ENCODE results near the gene ACSL3.

The ACSL3 gene

DNA sequence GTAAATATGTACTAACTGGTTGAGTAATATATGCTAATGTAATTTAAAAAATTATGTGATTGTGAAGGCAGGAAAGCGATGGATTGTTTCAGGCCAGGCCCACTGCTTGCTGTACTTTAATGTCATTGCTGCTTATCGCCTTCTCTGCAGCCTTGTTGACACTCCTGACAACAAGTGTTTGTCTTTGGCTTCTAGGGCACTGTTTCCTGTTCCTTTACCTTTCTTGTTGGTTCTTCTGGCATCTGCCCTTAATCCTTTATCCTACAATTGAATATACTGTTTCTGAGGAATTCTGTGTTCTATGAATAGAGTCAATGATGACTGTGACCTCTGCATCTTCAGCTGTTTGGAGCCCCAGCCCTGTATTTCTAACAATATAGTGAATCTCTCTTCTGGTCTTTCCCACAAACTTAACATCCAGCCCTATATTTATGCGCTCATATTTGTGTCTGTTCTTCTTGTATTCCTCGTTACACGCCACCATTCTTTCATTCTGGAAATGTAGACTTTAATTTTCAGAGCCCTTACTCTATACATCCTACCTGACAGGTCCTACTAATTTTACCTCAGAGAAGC, 17.6 kb downstream of the ACSL3 start:
- CTCF ChIA-PET = interaction anchor here (0.7 to 2.3 kb wide), 4 partner anchors 13 to 80 kb away, joined by 3 to 8 read pairs (median 4); no protein-coding TSS in a partner anchor
- POLR2A ChIA-PET = no interaction called here
- TF ChIP-seq, protein P1, sequence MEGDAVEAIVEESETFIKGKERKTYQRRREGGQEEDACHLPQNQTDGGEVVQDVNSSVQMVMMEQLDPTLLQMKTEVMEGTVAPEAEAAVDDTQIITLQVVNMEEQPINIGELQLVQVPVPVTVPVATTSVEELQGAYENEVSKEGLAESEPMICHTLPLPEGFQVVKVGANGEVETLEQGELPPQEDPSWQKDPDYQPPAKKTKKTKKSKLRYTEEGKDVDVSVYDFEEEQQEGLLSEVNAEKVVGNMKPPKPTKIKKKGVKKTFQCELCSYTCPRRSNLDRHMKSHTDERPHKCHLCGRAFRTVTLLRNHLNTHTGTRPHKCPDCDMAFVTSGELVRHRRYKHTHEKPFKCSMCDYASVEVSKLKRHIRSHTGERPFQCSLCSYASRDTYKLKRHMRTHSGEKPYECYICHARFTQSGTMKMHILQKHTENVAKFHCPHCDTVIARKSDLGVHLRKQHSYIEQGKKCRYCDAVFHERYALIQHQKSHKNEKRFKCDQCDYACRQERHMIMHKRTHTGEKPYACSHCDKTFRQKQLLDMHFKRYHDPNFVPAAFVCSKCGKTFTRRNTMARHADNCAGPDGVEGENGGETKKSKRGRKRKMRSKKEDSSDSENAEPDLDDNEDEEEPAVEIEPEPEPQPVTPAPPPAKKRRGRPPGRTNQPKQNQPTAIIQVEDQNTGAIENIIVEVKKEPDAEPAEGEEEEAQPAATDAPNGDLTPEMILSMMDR (IDR thresholded peaks at IDR 0.05; ENCODE audit: control extremely low read depth, extremely low read depth, low read depth, missing control alignments) = no peak
- DNase-seq (ENCODE audit: extremely low spot score) = no peak

DNA sequence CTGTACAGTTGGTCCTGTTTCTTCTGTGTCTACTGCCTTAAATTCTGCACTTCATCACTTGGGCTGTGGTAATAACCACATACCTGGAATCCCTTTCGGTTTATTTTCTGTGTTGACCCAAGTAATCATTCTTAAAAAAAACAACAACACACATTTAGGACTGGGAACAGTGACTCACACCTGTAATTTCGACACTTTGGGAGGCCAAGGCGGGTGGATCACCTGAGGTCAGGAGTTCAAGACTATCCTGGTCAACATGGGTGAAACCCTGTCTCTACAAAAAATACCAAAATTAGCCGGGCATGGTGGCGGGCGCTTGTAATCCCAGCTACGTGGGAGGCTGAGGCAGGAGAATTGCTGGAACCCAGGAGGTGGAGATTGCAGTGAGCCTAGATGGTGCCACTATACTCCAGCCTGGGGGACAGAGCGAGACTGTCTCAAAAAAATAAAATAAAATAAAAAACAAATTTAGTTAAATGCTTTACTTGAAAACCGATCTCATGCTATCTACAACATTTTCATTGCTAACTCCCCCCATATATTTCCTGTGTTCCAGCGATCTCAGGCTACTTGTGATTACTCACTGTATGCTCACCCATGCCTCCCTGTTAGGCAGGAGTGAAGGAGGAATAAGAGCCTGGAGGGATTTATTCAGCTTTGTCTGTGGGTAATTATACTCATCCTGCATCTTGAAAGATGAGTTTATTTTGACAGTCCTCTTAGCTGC, 18.2 kb downstream of the ACSL3 start:
- TF ChIP-seq, protein P1 (IDR thresholded peaks at IDR 0.05; ENCODE audit: control extremely low read depth, extremely low read depth, low read depth, missing control alignments) = no peak
- no peak for DNase-seq (ENCODE audit: extremely low spot score)
- POLR2A ChIA-PET = no interaction called here
- CTCF ChIA-PET = interaction anchor here (0.9 to 2.3 kb wide), 3 partner anchors 11 to 24 kb away, joined by 3 to 8 read pairs (median 5); no protein-coding TSS in a partner anchor

DNA sequence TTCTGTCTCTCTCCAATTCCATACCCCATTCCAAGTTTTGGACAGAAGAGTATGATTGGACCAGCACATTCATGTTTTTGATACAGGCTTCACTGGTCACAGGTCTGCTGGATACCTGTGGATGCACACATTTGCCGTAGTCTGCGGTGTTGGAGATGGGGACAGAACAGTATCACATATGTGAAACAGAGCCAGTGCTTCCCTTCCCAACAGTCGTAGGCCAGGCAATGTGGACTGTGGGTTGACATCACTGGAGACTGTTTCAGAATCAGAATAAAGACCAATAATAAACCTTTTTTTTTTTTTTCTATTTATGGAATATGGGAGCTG, 18.7 kb downstream of the ACSL3 start:
- ChIA-PET CTCF (interaction anchor here (0.9 to 1.3 kb wide), 2 partner anchors 11 to 15 kb away, joined by 3 to 5 read pairs; no protein-coding TSS in a partner anchor), POLR2A (no interaction called here)
- no peak for DNase-seq (ENCODE audit: extremely low spot score)
- TF ChIP-seq, protein P1 (IDR thresholded peaks at IDR 0.05; ENCODE audit: control extremely low read depth, extremely low read depth, low read depth, missing control alignments) = no peak

DNA sequence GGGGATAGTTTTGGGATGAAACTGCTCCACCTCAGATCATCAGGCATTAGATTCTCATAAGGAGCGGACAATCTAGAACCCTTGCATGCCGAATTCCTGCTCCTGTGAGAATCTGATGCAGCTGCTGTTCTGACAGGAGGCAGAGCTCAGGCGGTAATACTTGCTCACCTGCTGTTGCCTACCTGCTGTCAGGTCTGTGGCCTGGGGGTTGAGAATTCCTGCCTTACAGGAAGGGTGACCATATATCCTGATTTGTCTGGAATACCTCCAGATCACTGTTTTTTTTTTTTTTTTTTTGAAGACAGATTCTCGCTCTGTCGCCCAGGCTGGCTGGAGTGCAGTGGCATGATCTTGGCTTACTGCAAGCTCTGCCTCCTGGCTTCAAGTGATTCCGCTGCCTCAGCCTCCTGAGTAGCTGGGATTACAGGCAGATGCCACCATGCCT, 21.7 kb downstream of the ACSL3 start:
- ChIA-PET CTCF (interaction anchor here (0.9 to 1.7 kb wide), 3 partner anchors 18 to 25 kb away, joined by 4 to 6 read pairs (median 5); no protein-coding TSS in a partner anchor), POLR2A (no interaction called here)
- TF ChIP-seq, protein P1 (IDR thresholded peaks at IDR 0.05; ENCODE audit: control extremely low read depth, extremely low read depth, low read depth, missing control alignments) = no peak
- no peak for DNase-seq (ENCODE audit: extremely low spot score)

DNA sequence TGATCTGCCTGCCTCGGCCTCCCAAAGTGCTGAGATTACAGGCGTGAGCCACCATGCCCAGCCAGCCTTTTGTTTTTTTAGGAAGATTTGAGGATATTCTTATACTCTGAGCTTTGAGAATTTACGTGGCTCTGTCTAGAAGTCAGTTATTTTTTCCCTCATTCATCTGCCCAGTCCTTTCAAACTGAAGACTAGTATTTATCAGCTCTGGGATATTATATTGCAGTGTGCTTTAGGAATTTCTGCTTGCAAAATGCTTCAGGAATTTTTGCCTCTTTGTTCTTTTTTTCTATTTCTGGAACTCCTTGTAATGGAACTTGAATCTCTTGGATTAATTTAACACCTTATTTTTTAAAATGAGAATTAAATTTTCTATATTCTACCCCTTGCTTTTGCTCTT, 22.6 kb downstream of the ACSL3 start:
- ChIA-PET POLR2A (no interaction called here), CTCF (interaction anchor here (1.7 kb wide), 1 partner anchor 17 kb away, joined by 5 read pairs; no protein-coding TSS in a partner anchor)
- TF ChIP-seq, protein P1 (IDR thresholded peaks at IDR 0.05; ENCODE audit: control extremely low read depth, extremely low read depth, low read depth, missing control alignments) = no peak
- no peak for DNase-seq (ENCODE audit: extremely low spot score)

DNA sequence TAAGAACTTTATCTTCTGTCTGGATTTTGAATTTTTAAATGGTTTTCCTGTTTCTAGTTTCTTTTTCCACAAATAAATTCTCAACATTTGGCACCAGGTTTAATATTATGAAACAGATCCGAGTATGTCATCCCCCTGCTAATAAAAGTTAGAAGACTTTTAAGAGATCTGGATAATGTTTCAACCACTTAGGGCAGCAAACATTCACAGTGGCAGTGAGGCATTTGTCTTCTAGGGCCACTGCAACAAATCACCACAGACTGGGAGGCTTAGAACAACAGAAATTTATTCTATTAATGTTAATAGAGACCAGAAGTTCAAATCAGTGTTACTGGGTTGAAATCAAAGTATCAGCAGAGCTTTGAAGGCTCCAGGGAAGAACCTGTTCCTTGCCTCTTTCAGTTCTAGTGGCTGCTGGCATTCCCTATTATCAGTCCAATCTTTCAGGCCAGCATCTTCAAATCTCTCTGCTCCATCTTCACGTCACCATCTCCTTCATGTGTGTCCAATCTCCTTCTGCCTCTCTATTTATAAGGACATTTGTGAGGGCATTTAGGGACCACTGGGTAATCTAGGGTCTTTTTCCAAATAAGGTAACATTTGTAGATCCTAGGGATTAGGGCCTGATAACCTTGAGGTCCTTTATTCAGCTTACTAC, 23.4 kb downstream of the ACSL3 start:
- no peak for DNase-seq (ENCODE audit: extremely low spot score)
- ChIA-PET CTCF (interaction anchor here (1.3 to 1.7 kb wide), 3 partner anchors 16 to 19 kb away, joined by 4 to 5 read pairs (median 5); no protein-coding TSS in a partner anchor), POLR2A (no interaction called here)
- TF ChIP-seq, protein P1 (IDR thresholded peaks at IDR 0.05; ENCODE audit: control extremely low read depth, extremely low read depth, low read depth, missing control alignments) = no peak
